Measurements from ENCODE around the gene ULK2.

Gene ULK2

GRCh38 chr17:19752216-19753050 lies 115.3 kb downstream of the ULK2 start:
- Histone ChIP-seq H3K4me1 (ENCODE audit: control insufficient read depth, low read depth, low read length) (peaks cover 3% of the 10 kb centered on the region), H3K79me2 (ENCODE audit: control insufficient read depth, insufficient read depth, low read length) (no peaks in the 10 kb centered on the region), H3K23ac (ENCODE audit: low read length) (no peak overlapping the region), H3K4ac (ENCODE audit: low read depth, low read length) (no peak overlapping the region), H2BK120ac (ENCODE audit: low read depth, low read length) (no peak overlapping the region), H2BK15ac (replicated peaks; ENCODE audit: low read depth) (no peak overlapping the region), H3K79me1 (ENCODE audit: low read length) (no peaks in the 10 kb centered on the region), H3K9ac (ENCODE audit: low read length) (no peak overlapping the region), H3K36me3 (ENCODE audit: control insufficient read depth, insufficient read depth, low read length) (no peaks in the 10 kb centered on the region), H3K18ac (ENCODE audit: low read length) (no peak overlapping the region), H4K8ac (ENCODE audit: low read depth, low read length) (no peak overlapping the region), H3K4me2 (ENCODE audit: low read length) (no peak overlapping the region), H3K27me3 (ENCODE audit: insufficient read depth, low read length, poor library complexity) (no peaks in the 10 kb centered on the region), H2AK5ac (ENCODE audit: low read length) (no peak overlapping the region), H4K5ac (ENCODE audit: low read length) (no peak overlapping the region), H3K56ac (ENCODE audit: low read length) (peak overlapping the region; percentile 4), H3K27ac (ENCODE audit: low read depth, low read length) (no peak overlapping the region), H3K4me3 (ENCODE audit: low read length) (no peak overlapping the region), H2BK5ac (ENCODE audit: low read length) (no peak overlapping the region)
- no CpG with 5 or more reads among the region's 15 CpGs for WGBS (ENCODE audit: extremely low coverage, insufficient coverage, low lambda C conversion rate)
- no peak for DNase-seq

- no CpG with 5 or more reads among the region's 3 CpGs for WGBS (ENCODE audit: extremely low coverage, insufficient coverage, low lambda C conversion rate)
- no peak overlapping the region for H2BK120ac ChIP-seq (ENCODE audit: low read depth, low read length)
- no peak overlapping the region for H3K56ac ChIP-seq (ENCODE audit: low read length)
- no peak overlapping the region for H3K23ac ChIP-seq (ENCODE audit: low read length)
- peaks cover under 1% of the 10 kb centered on the region for H3K4me1 ChIP-seq (ENCODE audit: control insufficient read depth, low read depth, low read length)
- H3K9ac ChIP-seq (ENCODE audit: low read length): no peak overlapping the region
- H4K8ac ChIP-seq (ENCODE audit: low read depth, low read length): no peak overlapping the region
- no peak overlapping the region for H2BK5ac ChIP-seq (ENCODE audit: low read length)
- H3K27me3 ChIP-seq (ENCODE audit: insufficient read depth, low read length, poor library complexity): no peaks in the 10 kb centered on the region
- H3K79me2 ChIP-seq (ENCODE audit: control insufficient read depth, insufficient read depth, low read length): no peaks in the 10 kb centered on the region
- no peak for DNase-seq
- H4K5ac ChIP-seq (ENCODE audit: low read length): no peak overlapping the region
- no peaks in the 10 kb centered on the region for H3K79me1 ChIP-seq (ENCODE audit: low read length)
- no peak overlapping the region for H3K27ac ChIP-seq (ENCODE audit: low read depth, low read length)
- H3K4me3 ChIP-seq (ENCODE audit: low read length): no peak overlapping the region
- no peaks in the 10 kb centered on the region for H3K36me3 ChIP-seq (ENCODE audit: control insufficient read depth, insufficient read depth, low read length)
- no peak overlapping the region for H2AK5ac ChIP-seq (ENCODE audit: low read length)
- H2BK15ac ChIP-seq (replicated peaks; ENCODE audit: low read depth): no peak overlapping the region
- H3K4ac ChIP-seq (ENCODE audit: low read depth, low read length): no peak overlapping the region
- H3K18ac ChIP-seq (ENCODE audit: low read length): no peak overlapping the region
- no peak overlapping the region for H3K4me2 ChIP-seq (ENCODE audit: low read length)
Observed at GRCh38 chr17:19750835-19751234, 116.9 kb downstream of the ULK2 start.

- no peak overlapping the region for H2BK120ac ChIP-seq (ENCODE audit: low read depth, low read length)
- no peak for DNase-seq
- H3K4me2 ChIP-seq (ENCODE audit: low read length): no peak overlapping the region
- H3K79me2 ChIP-seq (ENCODE audit: control insufficient read depth, insufficient read depth, low read length): no peaks in the 10 kb centered on the region
- H4K5ac ChIP-seq (ENCODE audit: low read length): no peak overlapping the region
- no peak overlapping the region for H3K4me3 ChIP-seq (ENCODE audit: low read length)
- H3K4me1 ChIP-seq (ENCODE audit: control insufficient read depth, low read depth, low read length): no peaks in the 10 kb centered on the region
- no peak overlapping the region for H3K23ac ChIP-seq (ENCODE audit: low read length)
- no peak overlapping the region for H2BK15ac ChIP-seq (replicated peaks; ENCODE audit: low read depth)
- no peaks in the 10 kb centered on the region for H3K79me1 ChIP-seq (ENCODE audit: low read length)
- H3K27me3 ChIP-seq (ENCODE audit: insufficient read depth, low read length, poor library complexity): no peaks in the 10 kb centered on the region
- no peak overlapping the region for H3K18ac ChIP-seq (ENCODE audit: low read length)
- H3K4ac ChIP-seq (ENCODE audit: low read depth, low read length): no peak overlapping the region
- no peak overlapping the region for H3K9ac ChIP-seq (ENCODE audit: low read length)
- WGBS (ENCODE audit: extremely low coverage, insufficient coverage, low lambda C conversion rate): no CpG with 5 or more reads among the region's 9 CpGs
- no peak overlapping the region for H3K56ac ChIP-seq (ENCODE audit: low read length)
- no peak overlapping the region for H3K27ac ChIP-seq (ENCODE audit: low read depth, low read length)
- H3K36me3 ChIP-seq (ENCODE audit: control insufficient read depth, insufficient read depth, low read length): no peaks in the 10 kb centered on the region
- no peak overlapping the region for H2BK5ac ChIP-seq (ENCODE audit: low read length)
- H2AK5ac ChIP-seq (ENCODE audit: low read length): no peak overlapping the region
- H4K8ac ChIP-seq (ENCODE audit: low read depth, low read length): no peak overlapping the region
Observed at GRCh38 chr17:19750020-19750572, 117.6 kb downstream of the ULK2 start.

- Histone ChIP-seq H3K56ac (ENCODE audit: low read length) (no peak overlapping the region), H3K79me1 (ENCODE audit: low read length) (no peaks in the 10 kb centered on the region), H3K18ac (ENCODE audit: low read length) (no peak overlapping the region), H3K4me2 (ENCODE audit: low read length) (no peak overlapping the region), H2BK120ac (ENCODE audit: low read depth, low read length) (no peak overlapping the region), H2AK5ac (ENCODE audit: low read length) (no peak overlapping the region), H4K8ac (ENCODE audit: low read depth, low read length) (no peak overlapping the region), H2BK15ac (replicated peaks; ENCODE audit: low read depth) (no peak overlapping the region), H3K27me3 (ENCODE audit: insufficient read depth, low read length, poor library complexity) (no peaks in the 10 kb centered on the region), H3K23ac (ENCODE audit: low read length) (no peak overlapping the region), H3K27ac (ENCODE audit: low read depth, low read length) (no peak overlapping the region), H3K79me2 (ENCODE audit: control insufficient read depth, insufficient read depth, low read length) (no peaks in the 10 kb centered on the region), H2BK5ac (ENCODE audit: low read length) (no peak overlapping the region), H4K5ac (ENCODE audit: low read length) (no peak overlapping the region), H3K4ac (ENCODE audit: low read depth, low read length) (no peak overlapping the region), H3K36me3 (ENCODE audit: control insufficient read depth, insufficient read depth, low read length) (no peaks in the 10 kb centered on the region), H3K9ac (ENCODE audit: low read length) (no peak overlapping the region), H3K4me3 (ENCODE audit: low read length) (no peak overlapping the region), H3K4me1 (ENCODE audit: control insufficient read depth, low read depth, low read length) (no peaks in the 10 kb centered on the region)
- no peak for DNase-seq
- no CpG with 5 or more reads among the region's 13 CpGs for WGBS (ENCODE audit: extremely low coverage, insufficient coverage, low lambda C conversion rate)
Observed at GRCh38 chr17:19748807-19749193, 118.9 kb downstream of the ULK2 start.

- no peak within 1 kb of the TSS for H4K8ac ChIP-seq (ENCODE audit: low read depth, low read length)
- H3K27ac ChIP-seq (ENCODE audit: low read depth, low read length): no peak within 1 kb of the TSS
- H3K18ac ChIP-seq (ENCODE audit: low read length): no peak within 1 kb of the TSS
- no peak within 1 kb of the TSS for H4K5ac ChIP-seq (ENCODE audit: low read length)
- WGBS (ENCODE audit: extremely low coverage, insufficient coverage, low lambda C conversion rate): no CpG with 5 or more reads among the region's 25 CpGs
- no peaks in the 10 kb centered on the region for H3K4me1 ChIP-seq (ENCODE audit: control insufficient read depth, low read depth, low read length)
- H3K27me3 ChIP-seq (ENCODE audit: insufficient read depth, low read length, poor library complexity): no peaks in the 10 kb centered on the region
- H3K4me2 ChIP-seq (ENCODE audit: low read length): no peak within 1 kb of the TSS
- no peak within 1 kb of the TSS for H3K4ac ChIP-seq (ENCODE audit: low read depth, low read length)
- no peak for DNase-seq
- H3K79me1 ChIP-seq (ENCODE audit: low read length): no peaks in the 10 kb centered on the region
- no peak within 1 kb of the TSS for H3K56ac ChIP-seq (ENCODE audit: low read length)
- H3K79me2 ChIP-seq (ENCODE audit: control insufficient read depth, insufficient read depth, low read length): no peaks in the 10 kb centered on the region
- H2BK5ac ChIP-seq (ENCODE audit: low read length): no peak within 1 kb of the TSS
- no peak within 1 kb of the TSS for H2BK15ac ChIP-seq (replicated peaks; ENCODE audit: low read depth)
- H2BK120ac ChIP-seq (ENCODE audit: low read depth, low read length): no peak within 1 kb of the TSS
- H3K36me3 ChIP-seq (ENCODE audit: control insufficient read depth, insufficient read depth, low read length): no peaks in the 10 kb centered on the region
- H3K9ac ChIP-seq (ENCODE audit: low read length): no peak within 1 kb of the TSS
- no peak within 1 kb of the TSS for H3K4me3 ChIP-seq (ENCODE audit: low read length)
- H3K23ac ChIP-seq (ENCODE audit: low read length): no peak within 1 kb of the TSS
- no peak within 1 kb of the TSS for H2AK5ac ChIP-seq (ENCODE audit: low read length)
Observed at GRCh38 chr17:19747829-19748806, 119.6 kb downstream of the ULK2 start, which contains the start of gene ALDH3A1. Gene ALDH3A1 (minus strand): TSS chr17:19748298. CDS start chr17:19745129, 3,169 bp downstream.
